HG03196 (cell line): ENCODE measurements around the gene OR10G6.
"Not testable (repeated sequence)": the region's sequence is repeated elsewhere in the genome, so short reads cannot be mapped to it uniquely, and the experiment has no call there.

Source experiments
- ATAC-seq: cut with Tn5 transposase; IDR thresholded peaks from one replicate; pipeline ENCODE4 v1.9.1; 2021; ENCODE audit not compliant: unreplicated experiment

OR10G6 gene, protein sequence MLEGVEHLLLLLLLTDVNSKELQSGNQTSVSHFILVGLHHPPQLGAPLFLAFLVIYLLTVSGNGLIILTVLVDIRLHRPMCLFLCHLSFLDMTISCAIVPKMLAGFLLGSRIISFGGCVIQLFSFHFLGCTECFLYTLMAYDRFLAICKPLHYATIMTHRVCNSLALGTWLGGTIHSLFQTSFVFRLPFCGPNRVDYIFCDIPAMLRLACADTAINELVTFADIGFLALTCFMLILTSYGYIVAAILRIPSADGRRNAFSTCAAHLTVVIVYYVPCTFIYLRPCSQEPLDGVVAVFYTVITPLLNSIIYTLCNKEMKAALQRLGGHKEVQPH

DNA sequence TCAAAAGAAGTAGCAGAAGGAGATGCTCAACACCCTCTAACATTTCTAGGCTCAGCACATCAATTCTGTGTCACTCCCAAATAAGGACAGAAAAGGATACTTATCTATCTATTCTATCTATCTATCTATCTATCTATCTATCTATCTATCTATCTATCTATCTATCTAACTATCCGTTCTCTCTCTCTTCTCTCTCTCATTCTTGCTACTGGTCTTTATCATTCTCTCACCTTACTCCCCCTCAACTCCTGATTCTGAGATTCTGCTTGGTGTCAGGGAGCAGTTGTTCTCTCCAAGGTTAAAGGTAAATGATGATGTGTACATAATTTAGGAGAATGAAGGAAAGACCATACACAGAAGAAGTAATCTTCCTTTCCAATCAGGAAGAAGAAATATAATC is at the start of gene OR10G6:
Gene OR10G6 (minus strand): TSS at position 43 of the 400 bp plus-strand sequence. CDS start 0 bp downstream, at position 43.
- no peak for ATAC-seq

- ATAC-seq: no peak
Observed at GRCh38 chr11:124043420-124043819, 48.5 kb upstream of the OR10G6 start.

DNA sequence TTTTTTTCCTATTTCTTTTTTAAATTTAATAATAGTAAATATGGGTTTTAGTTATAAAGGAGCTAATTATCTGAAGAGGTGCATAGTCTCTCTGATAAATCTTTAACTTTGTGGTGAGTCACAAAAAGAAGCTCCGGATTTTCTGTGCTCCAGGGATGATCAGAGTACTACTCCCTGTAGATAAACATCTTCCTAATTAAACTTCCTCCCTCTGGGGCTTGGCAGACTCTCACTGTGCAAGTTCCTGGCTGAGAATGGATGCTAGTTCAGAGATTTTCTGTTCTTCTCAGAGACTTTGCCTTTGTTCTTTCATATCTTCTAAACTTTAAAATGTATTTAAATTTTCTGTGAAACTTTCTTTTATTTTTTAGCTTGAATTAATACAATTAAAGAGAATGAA is 46.3 kb upstream of the OR10G6 start, which contains the start of gene OR10G7:
Gene OR10G7 (minus strand): TSS at position 72 of the 400 bp plus-strand sequence. CDS start 2,324 bp downstream, outside the sequence.
- ATAC-seq: no peak

DNA sequence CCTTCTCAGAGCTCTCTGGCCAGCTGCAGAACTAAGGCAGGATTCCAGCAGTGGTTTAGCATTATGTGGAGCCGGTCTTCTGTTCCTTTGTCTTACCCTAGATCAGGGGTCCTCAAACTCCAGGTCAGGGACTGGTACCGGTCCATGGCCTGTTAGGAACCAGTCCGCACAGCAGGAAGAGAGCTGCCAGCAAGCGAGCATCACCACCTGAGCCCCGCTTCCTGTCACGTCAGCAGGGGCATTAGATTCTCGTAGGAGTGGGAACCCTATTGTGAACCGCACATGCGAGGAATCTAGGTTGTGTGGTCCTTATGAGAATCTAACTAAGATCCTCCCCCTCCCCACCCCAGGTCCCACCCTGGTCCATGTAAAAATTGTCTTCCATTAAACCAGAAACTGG is 44.6 kb upstream of the OR10G6 start:
- no peak for ATAC-seq

DNA sequence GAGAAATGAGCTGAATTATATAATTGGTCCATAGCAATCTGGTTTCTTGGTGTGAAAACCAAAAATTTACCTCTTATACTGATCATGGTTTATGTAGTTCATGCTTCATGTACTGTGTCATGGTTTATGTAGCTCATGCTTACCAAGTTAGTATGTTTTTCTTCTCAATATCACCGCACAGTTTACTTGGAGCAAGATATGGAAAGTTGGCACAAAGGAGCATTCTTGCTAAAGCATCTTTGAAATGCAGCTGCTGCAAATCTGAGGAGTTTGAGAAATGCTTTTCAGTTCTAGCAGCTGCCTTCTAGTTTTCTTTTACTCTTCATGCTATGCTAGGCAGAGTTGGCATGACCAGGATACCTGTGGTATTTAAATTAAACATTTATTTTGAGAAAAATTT is 41.7 kb upstream of the OR10G6 start:
- ATAC-seq: no peak

DNA sequence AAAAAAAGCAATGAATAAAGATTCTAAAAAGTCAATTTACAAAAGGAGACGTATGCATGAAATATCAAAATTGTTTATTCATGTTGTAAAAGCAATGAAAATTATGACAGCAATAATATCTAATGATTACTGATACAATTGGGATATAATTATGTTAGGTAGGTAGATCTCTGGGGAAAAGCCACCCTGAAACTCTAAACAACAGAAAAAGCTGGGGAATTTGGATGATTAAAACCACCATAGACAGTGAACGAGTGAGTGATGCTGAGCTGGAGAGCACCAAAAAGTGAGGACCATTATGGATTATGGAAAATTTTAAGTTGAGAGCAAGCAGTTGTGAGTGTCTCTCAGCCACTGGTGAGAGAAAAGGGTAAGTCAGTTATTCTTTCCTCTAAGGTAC is 31.5 kb upstream of the OR10G6 start, which contains the start of gene OR10G8:
Gene OR10G8 (plus strand): TSS at position 301 of the 400 bp plus-strand sequence. CDS start 2,825 bp downstream, outside the sequence.
- ATAC-seq: no peak

DNA sequence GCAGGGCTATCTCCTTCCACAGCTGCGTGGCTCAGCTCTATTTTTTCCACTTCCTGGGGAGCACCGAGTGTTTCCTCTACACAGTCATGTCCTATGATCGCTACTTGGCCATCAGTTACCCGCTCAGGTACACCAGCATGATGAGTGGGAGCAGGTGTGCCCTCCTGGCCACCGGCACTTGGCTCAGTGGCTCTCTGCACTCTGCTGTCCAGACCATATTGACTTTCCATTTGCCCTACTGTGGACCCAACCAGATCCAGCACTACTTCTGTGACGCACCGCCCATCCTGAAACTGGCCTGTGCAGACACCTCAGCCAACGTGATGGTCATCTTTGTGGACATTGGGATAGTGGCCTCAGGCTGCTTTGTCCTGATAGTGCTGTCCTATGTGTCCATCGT is 20.9 kb upstream of the OR10G6 start:
- ATAC-seq: not testable (repeated sequence)

GRCh38 chr11:124012697-124013096 is 17.7 kb upstream of the OR10G6 start, which contains the start of gene OR10G4:
Gene OR10G4 (plus strand): TSS chr11:124012997. CDS start chr11:124015575, 2,578 bp downstream.
- ATAC-seq: no peak

DNA sequence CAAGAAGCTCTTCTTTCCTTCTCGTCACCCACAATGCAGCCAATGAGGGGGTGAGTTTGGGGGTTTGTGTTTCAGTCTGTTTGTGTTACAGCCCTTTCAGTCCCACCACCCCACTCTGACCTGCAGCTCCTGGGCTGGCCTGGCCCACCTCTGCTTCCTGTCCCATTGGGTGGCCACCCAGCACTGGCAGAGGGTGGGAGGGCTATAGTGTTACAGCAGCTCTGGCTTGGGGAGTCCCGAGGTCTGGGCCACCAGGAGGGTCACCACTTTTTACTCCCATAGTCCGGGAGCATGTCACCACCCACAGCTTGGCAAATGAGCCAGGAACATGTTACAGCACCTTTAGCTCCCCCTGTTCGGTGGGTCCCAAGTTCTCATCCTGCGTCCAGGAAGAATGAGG is 15.7 kb downstream of the OR10G6 start:
- ATAC-seq: no peak

DNA sequence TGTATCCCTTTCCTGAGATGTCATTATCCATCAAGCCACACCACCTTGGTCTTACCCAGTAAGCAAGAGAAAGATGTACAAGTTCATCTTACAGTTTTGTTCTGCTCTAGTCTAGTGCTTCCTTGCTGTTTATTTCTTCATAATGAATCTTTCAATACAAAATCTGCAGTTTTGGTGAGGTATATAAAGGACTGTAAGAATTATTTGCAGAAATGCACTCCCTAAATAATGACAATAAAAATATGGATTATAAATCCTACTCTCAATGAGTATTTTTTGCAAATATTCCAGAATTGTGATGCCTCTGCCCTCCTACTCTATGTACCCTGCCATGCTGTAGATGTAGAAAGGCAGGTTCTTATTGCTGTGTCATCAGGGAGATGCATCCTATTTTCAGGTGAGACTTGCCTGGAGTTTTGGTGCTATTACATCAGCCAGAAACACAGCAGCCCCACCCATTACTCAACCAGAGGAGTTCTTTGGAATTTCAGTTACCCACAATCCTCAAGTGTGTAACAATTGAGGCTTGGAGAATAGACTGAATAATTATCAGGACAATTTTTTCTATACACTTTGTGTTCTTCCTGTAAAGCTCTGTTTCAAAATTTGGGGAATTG is 17.1 kb downstream of the OR10G6 start, which contains the start of gene OR10S1:
Gene OR10S1 (minus strand): TSS at position 51 of the 617 bp plus-strand sequence. CDS start 117 bp downstream, outside the sequence.
- ATAC-seq: no peak

- ATAC-seq: no peak
Observed at GRCh38 chr11:123976770-123977560, 18.0 kb downstream of the OR10G6 start.

- no peak for ATAC-seq
Observed at GRCh38 chr11:123973816-123974215, 21.1 kb downstream of the OR10G6 start.

GRCh38 chr11:123956752-123957151 is 38.2 kb downstream of the OR10G6 start:
- ATAC-seq: no peak

DNA sequence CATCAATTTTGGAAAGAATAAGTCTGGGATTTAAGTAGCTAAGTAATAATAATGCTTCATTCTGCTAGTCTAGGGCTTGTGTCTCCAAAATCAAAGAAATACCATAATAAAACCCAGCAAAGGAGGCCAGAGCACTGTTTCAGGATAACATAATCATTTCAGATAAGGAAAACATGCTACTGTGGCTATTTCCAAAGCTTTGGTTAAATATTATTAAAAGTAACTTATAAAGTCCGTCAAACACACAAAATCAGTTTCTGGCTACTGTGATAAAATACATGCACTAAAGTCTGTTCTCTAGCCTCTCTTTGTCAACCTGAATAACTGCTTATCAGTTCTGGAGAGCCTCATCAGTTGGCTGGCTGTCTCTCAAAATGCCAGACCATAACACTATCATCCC is 49.8 kb downstream of the OR10G6 start:
- ATAC-seq: no peak
